ENCODE results near the gene HS6ST2.

Gene HS6ST2

GRCh38 chrX:132750331-132751062, 207.9 kb downstream of the HS6ST2 start:
- ChIA-PET POLR2A (no interaction called here), CTCF (interaction anchor here (0.6 to 0.7 kb wide), 5 partner anchors 9 to 769 kb away, joined by 3 to 4 read pairs (median 3); no protein-coding TSS in a partner anchor)
- H3K4me1 ChIP-seq (ENCODE audit: control insufficient read depth, insufficient read depth, low read length) = no peaks in the 10 kb centered on the region
- no peak overlapping the region for H3K27ac ChIP-seq (ENCODE audit: extremely low read depth, low read depth, low read length)
- H3K36me3 ChIP-seq (ENCODE audit: control insufficient read depth in 2 of 2, insufficient read depth in 1 of 2, low read length in 2 of 2) = no peaks in the 10 kb centered on the region
- no peak for TF ChIP-seq ZNF280C (tag by site-specific recombination; IDR thresholded peaks at IDR 0.05)
- no peak for TF ChIP-seq ZNF639 (tag by site-specific recombination; IDR thresholded peaks at IDR 0.05)
- TF ChIP-seq ZNF555 (tag by site-specific recombination; conservative IDR thresholded peaks at IDR 0.05) = no peak
- TF ChIP-seq ZNF610 (tag by site-specific recombination; IDR thresholded peaks at IDR 0.05; ENCODE audit: borderline replicate concordance) = no peak
- TF ChIP-seq, protein P1, sequence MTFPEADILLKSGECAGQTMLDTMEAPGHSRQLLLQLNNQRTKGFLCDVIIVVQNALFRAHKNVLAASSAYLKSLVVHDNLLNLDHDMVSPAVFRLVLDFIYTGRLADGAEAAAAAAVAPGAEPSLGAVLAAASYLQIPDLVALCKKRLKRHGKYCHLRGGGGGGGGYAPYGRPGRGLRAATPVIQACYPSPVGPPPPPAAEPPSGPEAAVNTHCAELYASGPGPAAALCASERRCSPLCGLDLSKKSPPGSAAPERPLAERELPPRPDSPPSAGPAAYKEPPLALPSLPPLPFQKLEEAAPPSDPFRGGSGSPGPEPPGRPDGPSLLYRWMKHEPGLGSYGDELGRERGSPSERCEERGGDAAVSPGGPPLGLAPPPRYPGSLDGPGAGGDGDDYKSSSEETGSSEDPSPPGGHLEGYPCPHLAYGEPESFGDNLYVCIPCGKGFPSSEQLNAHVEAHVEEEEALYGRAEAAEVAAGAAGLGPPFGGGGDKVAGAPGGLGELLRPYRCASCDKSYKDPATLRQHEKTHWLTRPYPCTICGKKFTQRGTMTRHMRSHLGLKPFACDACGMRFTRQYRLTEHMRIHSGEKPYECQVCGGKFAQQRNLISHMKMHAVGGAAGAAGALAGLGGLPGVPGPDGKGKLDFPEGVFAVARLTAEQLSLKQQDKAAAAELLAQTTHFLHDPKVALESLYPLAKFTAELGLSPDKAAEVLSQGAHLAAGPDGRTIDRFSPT (tag by site-specific recombination; IDR thresholded peaks at IDR 0.05) = no peak
- no peak for TF ChIP-seq ZNF544 (tag by site-specific recombination; IDR thresholded peaks at IDR 0.05)
- no peak for TF ChIP-seq ZNF830 (tag by site-specific recombination; IDR thresholded peaks at IDR 0.05; ENCODE audit: low read depth)
- no peak for TF ChIP-seq ZFP37 (tag by site-specific recombination; IDR thresholded peaks at IDR 0.05)
- no peaks in the 10 kb centered on the region for H3K9me3 ChIP-seq (ENCODE audit: control insufficient read depth, insufficient read depth, low read depth, low read length)
- no peak overlapping the region for H3K4me3 ChIP-seq (ENCODE audit: low read depth, low read length)

DNA sequence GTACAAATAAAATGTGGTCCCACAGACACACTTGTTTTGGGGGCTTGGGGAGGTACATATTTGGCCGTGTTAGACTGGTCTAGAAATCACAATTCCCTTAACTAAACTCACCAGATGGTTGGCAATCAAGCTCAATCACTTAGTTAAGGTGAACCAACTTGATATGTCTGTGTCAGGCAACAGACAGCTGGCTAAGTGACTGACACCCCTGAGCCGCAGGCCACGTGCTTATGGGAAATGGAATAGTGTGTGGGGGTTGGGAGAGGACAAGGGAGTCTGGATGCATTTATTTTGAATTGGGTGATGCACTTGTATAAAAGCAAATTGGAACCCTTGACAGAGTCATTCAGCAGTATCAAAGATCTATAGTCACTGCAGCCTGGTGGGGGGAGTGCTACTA, 209.0 kb downstream of the HS6ST2 start:
- Histone ChIP-seq H3K9me3 (ENCODE audit: control insufficient read depth, insufficient read depth, low read depth, low read length) (no peaks in the 10 kb centered on the region), H3K4me3 (ENCODE audit: low read depth, low read length) (no peak overlapping the region), H3K4me1 (ENCODE audit: control insufficient read depth, insufficient read depth, low read length) (no peaks in the 10 kb centered on the region), H3K27ac (ENCODE audit: extremely low read depth, low read depth, low read length) (no peak overlapping the region), H3K36me3 (ENCODE audit: control insufficient read depth in 2 of 2, insufficient read depth in 1 of 2, low read length in 2 of 2) (no peaks in the 10 kb centered on the region)
- TF ChIP-seq ZNF596 (tag by site-specific recombination; IDR thresholded peaks at IDR 0.05) (no peak), ZNF561 (tag by site-specific recombination; IDR thresholded peaks at IDR 0.05; ENCODE audit: borderline replicate concordance) (no peak), ZNF843 (tag by site-specific recombination; IDR thresholded peaks at IDR 0.05) (no peak), ZNF280C (tag by site-specific recombination; IDR thresholded peaks at IDR 0.05) (no peak), ZEB2 (tag by site-specific recombination; IDR thresholded peaks at IDR 0.05) (no peak), ZNF266 (tag by site-specific recombination; IDR thresholded peaks at IDR 0.05; ENCODE audit: low read depth) (no peak), ZNF654 (tag by site-specific recombination; IDR thresholded peaks at IDR 0.05; ENCODE audit: low read depth) (no peak), ZNF23 (tag by site-specific recombination; IDR thresholded peaks at IDR 0.05; ENCODE audit: borderline replicate concordance) (no peak), ZNF621 (tag by site-specific recombination; IDR thresholded peaks at IDR 0.05) (no peak), PATZ1 (tag by site-specific recombination; IDR thresholded peaks at IDR 0.05) (no peak), ZNF600 (tag by site-specific recombination; IDR thresholded peaks at IDR 0.05) (no peak), ZNF660 (tag by site-specific recombination; IDR thresholded peaks at IDR 0.05) (no peak), ZNF16 (tag by site-specific recombination; IDR thresholded peaks at IDR 0.05; ENCODE audit: low read depth) (no peak)
- CTCF ChIA-PET = interaction anchor here (0.6 to 0.7 kb wide), 2 partner anchors 8 to 721 kb away, joined by 3 to 4 read pairs; no protein-coding TSS in a partner anchor
- POLR2A ChIA-PET = no interaction called here
